ENCODE measurements around the gene SPTAN1. TPM values are rescaled to one million over a fixed set of nuclear protein-coding genes. Genes with fewer than 3 reads are reported as not detected.
A peak's percentile ranks its signal among the peaks of the same experiment; 100 is the strongest.
"Not testable (repeated sequence)": the region's sequence is repeated elsewhere in the genome, so short reads cannot be mapped to it uniquely, and the experiment has no call there.

SPTAN1 gene
- total RNA-seq, 2 donors from 2014 or later, result 248 to 277 TPM

- intact Hi-C loops (cut with DNase I, micrococcal nuclease), result no loop called here
- no peak for DNase-seq
- no peak for ATAC-seq
Measured at GRCh38 chr9:128637656-128638055, 85.3 kb downstream of the SPTAN1 start.

GRCh38 chr9:128638580-128638979 lies 86.2 kb downstream of the SPTAN1 start:
- no peak for DNase-seq
- ATAC-seq, result no peak
- intact Hi-C loops (cut with DNase I, micrococcal nuclease), result no loop called here

DNA sequence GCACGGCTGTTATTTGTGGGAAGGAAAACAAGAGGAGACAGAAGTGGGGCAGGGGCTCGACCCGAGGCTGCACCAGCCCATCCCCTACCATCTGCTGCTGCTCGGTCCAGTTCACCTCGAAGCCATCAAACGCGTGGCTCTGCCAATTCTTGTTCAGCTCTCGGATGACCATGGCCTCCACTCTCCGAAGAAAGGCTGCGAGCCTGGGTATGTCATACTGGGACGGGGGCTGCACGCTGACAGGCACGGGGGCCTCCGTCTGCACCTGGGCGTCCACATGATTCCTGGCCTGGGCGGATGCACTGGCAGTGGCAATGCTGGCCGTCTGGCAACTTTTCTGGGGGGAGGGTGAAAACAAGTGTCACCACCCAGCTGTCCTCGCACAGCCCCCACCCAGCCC lies 88.2 kb downstream of the SPTAN1 start:
- DNase-seq (no peak), ATAC-seq (no peak)
- intact Hi-C loops (cut with DNase I, micrococcal nuclease), result no loop called here

DNA sequence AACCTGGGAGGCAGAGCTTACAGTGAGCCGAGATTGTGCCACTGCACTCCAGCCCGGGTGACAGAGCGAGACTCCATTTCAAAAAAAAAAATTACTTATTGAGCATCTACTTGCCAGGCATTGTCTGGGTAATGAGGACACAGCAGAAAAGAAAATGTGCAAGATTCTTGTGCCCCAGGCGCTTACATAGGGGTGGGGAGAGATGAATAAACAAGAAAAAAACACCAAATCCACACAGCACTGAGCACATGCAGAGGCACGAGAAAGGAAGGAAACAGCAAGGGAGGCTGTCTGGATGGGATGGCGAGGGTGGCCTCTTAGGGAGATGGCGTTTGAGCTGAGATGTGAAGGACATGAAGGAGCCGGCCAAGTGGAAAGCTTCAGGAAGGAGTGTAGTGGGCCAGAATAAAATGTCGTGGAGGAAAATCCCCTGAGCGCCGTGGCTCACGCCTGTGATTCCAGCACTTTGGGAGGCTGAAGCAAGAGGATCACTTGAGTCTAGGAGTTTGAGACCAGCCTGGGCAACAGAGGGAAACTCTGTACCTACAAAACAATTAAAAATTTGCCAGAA lies 90.4 kb downstream of the SPTAN1 start:
- ATAC-seq (no peak), DNase-seq (no peak)
- intact Hi-C loops (cut with DNase I, micrococcal nuclease), result no loop called here

- DNase-seq, result no peak
- ATAC-seq, result no peak
- intact Hi-C loops (cut with DNase I, micrococcal nuclease), result no loop called here
Measured at GRCh38 chr9:128643519-128644300, 91.3 kb downstream of the SPTAN1 start.

DNA sequence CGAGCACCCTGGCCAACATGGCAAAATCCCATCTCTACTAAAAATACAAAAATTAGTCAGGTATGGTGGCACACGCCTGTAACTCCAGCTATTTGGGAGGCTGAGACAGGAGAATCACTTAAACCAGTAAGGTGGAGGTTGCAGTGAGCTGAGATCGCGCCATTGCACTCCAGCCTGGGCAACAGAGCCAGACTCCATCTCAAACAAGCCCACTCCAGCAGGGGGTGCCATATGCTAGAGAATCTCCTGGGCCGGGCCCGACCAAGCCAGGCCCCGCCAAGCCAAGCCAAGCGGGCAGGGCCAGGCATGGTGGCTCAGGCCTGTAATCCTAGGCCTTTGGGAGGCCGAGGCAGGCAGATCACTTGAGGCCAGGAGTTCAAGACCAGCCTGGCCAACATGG lies 95.8 kb downstream of the SPTAN1 start:
- DNase-seq (peak in 1 of 2 donors; percentile 70), ATAC-seq (peak; percentile 84)
- intact Hi-C loops (cut with DNase I, micrococcal nuclease), result not testable (repeated sequence)

- DNase-seq (no peak), ATAC-seq (no peak)
- intact Hi-C loops (cut with DNase I, micrococcal nuclease), result no loop called here
Measured at GRCh38 chr9:128651798-128652197, 99.4 kb downstream of the SPTAN1 start.

GRCh38 chr9:128653908-128654307 lies 101.5 kb downstream of the SPTAN1 start:
- ATAC-seq (no peak), DNase-seq (no peak)
- intact Hi-C loops (cut with DNase I, micrococcal nuclease), result no loop called here

DNA sequence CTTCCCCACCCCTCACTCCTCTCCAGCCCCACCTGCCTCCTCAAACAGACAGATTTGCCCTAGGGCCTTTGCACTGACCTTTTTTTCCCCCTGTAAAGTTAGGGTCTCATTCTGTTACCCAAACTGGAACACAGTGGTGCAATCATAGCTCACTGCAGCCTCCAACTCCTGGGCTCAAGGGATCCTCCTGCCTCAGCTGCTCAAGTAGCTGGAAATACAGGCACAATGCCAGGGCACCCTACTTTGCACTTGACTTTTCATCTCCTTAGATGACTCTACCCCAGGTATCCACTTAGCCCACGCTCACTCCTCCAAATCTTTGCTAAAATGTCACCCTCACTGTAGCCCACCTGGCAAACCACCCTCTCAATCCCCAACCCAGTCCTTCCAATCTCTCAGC lies 102.1 kb downstream of the SPTAN1 start:
- ATAC-seq (no peak), DNase-seq (no peak)
- intact Hi-C loops (cut with DNase I, micrococcal nuclease), result no loop called here

DNA sequence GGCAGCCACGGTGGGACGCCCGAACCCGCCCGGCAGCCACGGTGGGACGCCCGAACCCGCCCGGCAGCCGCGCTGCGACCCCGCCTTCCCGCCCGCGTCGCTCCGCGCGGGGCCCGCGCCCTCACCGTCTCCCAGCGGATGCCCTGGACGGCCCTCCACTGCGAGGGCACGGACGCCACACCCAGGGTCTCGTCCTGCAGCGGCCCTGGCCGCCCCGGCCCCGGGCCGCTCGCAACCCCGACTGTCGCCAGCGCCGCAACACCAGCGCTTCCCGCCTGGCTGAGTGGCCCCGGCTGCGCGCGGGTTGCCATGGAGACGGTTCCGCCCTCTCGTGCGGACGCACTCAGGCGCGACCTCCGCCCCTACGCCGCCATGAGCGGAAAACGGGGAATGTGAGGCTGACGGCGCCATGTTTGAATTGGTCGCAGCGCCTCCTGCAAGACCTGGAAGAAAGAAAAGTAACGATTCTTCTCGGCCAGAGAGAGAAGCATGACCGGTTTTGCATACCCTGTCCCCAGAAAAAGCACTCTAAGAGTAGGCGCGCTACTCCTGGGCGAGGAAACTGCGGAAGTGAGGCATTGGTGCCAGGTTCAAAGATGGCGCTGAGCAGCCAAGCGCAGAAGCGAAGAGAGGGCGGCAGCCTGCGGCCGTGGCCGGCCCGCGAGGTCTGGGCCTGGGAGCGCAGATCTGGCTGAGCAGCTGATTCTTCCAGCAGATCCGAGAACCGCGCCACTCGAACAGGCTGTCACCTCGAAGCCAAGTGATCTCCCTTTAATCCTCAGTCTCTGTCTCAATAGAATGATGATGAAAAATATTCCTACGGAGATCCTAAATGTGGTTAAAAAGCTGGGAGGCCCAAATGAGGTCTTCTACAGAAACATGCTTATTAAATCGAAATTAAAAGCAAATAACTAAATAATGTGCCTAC lies 104.3 kb downstream of the SPTAN1 start, which contains the start of gene DYNC2I2:
TSS of gene DYNC2I2 (minus strand) at position 432 of the 928 bp plus-strand sequence. CDS start at position 311, 121 bp downstream.
- intact Hi-C loops (cut with DNase I, micrococcal nuclease), result no loop called here
- ATAC-seq (peak; percentile 98), DNase-seq (peak; percentile 96 to 99)

GRCh38 chr9:128657344-128657704 lies 104.9 kb downstream of the SPTAN1 start:
- intact Hi-C loops (cut with DNase I, micrococcal nuclease), result no loop called here
- ATAC-seq (no peak), DNase-seq (no peak)

GRCh38 chr9:128657796-128658195 lies 105.4 kb downstream of the SPTAN1 start:
- ATAC-seq (no peak), DNase-seq (no peak)
- intact Hi-C loops (cut with DNase I, micrococcal nuclease), result no loop called here

- DNase-seq; intact Hi-C loops (cut with DNase I, micrococcal nuclease): not testable (repeated sequence)
- ATAC-seq, result peak; percentile 41
Measured at GRCh38 chr9:128666481-128666941, 114.1 kb downstream of the SPTAN1 start.

DNA sequence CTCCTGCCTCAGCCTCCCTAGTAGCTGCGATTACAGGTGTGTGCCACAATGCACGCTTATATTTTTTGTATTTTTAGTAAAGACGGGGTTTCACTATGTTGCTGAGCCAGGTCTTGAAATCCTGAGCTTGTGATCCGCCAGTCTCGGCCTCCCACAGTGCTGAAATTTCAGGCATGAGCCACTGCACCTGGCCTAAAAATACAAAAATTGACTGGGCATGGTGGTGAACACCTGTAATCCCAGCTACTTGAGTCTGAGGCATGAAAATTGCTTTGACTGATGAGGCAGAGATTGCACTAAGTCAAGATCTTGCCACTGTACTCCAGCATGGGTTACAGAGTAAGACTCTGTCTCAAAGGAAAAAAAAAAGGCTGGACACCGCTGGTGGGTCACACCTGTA lies 117.4 kb downstream of the SPTAN1 start:
- no peak for ATAC-seq
- intact Hi-C loops (cut with DNase I, micrococcal nuclease), result no loop called here

DNA sequence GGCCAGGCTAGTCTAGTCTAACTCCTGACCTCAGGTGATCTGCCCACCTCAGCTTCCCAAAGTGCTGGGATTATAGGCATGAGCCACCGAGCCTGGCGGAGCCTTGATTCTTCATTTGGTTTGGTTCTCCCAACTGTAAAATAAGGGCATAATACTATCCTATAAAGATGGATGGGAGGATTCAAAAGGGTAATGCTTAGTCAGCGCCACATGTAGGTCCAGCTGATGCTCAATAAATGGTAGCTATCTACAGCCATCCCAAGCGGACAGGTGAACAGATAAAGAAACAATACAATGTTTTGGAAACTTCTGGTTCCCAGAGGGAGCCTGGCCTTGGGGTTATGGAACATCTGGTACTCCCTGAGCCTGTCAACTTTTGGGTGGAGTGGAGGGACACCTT lies 123.0 kb downstream of the SPTAN1 start:
- no peak for DNase-seq
- intact Hi-C loops (cut with DNase I, micrococcal nuclease), result no loop called here
- ATAC-seq, result no peak

More for the DNA sequence above, 117.4 kb downstream of the SPTAN1 start:
- no peak for DNase-seq

DNA sequence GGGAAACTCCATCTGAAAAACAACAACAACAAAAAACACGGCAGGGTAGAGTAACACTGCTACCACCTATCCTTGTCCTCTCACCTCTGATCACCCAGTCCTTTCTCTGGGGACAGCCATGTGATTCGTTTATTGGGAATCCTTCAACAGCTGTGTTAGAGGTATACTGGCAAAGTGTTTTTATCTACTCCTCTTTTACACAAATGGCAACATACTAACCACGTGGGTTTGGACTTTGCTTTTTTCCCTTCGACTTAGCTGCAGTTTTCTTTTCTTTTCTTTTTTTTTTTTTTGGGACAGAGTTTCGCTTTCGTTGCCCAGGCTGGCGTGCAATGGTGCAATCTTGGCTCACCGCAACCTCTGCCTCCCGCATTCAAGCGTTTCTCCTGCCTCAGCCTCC lies 125.4 kb downstream of the SPTAN1 start:
- DNase-seq, result no peak
- intact Hi-C loops (cut with DNase I, micrococcal nuclease), result no loop called here
- no peak for ATAC-seq

Measured in left colon (tissue), 2 donors.